GM15510 (cell line): ENCODE data around the gene SDHAF1.

ENCODE experiments used
- POLR2A ChIP-seq: IDR thresholded peaks from 3 replicates; pipeline ENCODE4 v1.6.1; 2011; ENCODE audit warnings: borderline replicate concordance; ENCODE audit not compliant: insufficient read length; ENCODE audit errors: extremely low read depth

SDHAF1 gene

DNA sequence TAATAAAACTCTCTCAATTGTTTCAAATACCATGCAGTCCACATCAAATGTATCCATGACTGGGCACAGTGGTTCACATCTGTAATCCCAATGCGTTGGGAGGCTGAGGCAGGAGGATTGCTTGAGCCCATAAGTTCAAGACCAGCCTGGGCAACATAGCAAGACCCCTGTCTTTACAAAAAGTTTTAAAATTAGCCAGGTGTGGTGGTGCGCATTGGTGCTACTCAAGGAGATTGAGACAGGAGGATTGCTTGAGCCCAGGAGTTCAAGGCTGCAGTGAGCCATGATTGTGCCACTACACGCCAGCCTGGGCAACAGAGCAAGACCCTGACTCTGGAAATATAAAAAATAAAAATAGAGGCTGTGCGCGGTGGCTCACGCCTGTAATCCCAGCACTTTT, 32.7 kb downstream of the SDHAF1 start:
- TF ChIP-seq POLR2A = no peak

DNA sequence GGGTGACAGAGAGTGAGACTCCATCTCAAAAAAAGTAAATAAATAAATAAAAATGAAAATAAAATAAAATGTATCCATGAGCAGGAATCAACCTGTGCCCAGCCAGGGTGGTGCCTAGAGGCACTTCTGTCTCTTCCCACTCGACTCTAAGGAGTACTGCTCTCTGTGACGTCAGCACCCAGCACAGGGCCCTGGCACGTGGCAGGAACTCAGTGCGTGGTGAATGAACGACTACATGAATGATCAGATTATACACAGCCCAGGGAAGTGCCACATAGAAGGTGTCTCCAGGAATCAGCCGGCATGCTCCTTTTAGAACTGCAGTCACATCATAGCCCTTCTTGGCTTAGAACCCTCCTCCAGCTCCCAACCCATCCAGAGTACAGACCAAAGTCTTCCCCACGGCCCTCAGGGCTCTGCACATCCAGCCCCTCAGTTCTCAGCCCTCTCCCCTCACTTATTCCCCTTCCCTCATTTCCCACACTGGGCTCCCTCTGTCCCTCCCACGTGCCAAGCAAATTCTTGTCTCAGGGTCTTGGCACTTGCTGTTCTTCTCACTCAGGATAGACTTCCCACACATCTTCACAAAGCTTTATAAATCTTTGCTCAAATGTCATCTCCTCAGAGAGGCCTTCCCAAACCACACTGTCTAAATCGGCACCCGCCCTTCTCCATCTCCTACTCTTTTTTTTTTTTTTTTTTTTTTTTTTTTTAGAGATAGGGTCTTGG, 33.5 kb downstream of the SDHAF1 start:
- TF ChIP-seq POLR2A = no peak

- no peak for TF ChIP-seq POLR2A
Observed at GRCh38 chr19:36030264-36031148, 35.5 kb downstream of the SDHAF1 start.

GRCh38 chr19:36031308-36031707, 36.3 kb downstream of the SDHAF1 start:
- TF ChIP-seq POLR2A = no peak

DNA sequence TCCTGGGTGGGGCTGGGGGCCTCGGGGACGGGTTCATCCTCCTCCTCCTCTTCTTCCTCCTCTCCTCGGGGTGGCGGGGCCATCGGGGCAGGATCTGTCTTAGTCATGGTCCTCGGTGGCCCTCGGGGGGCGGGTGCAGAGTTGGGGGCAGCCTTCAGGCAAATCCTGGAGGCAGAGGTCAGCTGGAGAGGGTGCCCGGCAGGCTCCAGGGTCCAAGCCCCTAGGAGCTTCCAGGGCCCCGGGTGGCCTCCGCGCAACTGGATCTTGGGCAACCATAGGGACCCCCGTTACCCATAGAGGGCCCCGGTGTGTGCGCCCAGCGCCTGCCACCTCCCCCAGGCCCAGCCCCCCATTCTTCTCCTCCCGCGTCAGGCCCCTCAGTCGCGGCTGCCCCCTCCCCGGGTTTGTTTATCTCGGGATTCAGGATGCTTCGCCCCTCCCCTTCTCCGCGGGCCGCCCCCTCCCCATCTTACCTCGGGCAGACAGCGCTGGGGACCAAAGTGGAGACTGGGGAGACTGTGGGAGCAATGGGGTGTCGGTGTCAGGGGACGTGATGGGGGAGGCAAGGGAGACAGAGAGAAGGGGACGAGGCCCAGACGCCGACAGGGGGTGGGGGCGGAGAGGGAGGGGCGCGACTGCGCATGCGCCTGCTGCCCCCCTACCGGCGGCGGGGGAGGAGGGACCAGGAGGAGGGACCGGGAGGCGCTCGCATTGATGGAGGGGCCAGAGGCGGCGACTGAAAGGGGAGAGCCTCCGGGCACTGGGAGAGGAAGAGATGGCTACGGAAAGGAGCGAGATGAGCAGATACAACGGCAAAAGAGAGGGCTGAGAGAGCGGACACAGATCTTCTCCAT, 37.5 kb downstream of the SDHAF1 start, which contains the start of gene CLIP3:
CLIP3 (minus strand) TSS at position 623 of the 854 bp plus-strand sequence; CDS start at position 107, 516 bp downstream.
- TF ChIP-seq POLR2A = no peak

DNA sequence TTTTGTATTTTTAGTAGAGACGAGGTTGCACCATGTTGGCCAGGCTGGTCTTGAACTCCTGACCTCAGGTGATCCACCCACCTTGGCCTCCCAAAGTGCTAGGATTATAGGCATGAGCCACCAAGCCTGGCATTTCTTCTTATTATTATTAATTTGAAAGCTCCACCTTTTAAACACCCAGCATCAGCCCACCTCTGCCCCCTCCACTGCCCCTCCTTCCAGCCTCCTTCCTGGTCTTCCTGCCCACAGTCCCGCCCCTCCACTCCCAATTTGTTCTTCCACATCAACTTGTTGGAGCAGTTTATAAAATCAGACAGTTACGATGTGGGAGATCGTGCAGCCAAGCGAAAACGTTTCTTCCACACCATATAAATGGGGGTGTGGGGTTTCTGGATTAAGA, 45.5 kb downstream of the SDHAF1 start:
- TF ChIP-seq POLR2A = no peak

DNA sequence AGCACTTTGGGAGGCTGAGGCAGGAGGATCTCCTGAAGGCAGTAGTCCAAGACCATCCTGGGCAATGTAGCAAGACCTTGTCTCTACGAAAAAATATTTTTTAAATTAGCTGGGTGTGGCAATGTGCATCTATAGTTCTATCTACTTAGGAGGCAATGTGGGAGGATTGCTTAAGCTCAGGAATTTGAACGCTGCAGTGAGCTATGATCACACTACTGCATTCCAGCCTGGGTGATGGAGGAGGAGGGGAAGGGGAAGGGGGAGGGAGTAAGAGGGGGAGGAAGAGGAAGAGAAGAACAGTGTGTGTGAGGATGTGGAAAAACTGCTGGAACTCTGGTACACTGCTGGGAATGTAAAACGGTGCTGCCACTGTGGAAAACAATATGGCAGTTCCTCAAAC, 46.8 kb downstream of the SDHAF1 start:
- no peak for TF ChIP-seq POLR2A

GRCh38 chr19:36043952-36044351, 49.0 kb downstream of the SDHAF1 start:
- no peak for TF ChIP-seq POLR2A
